HG03196 (cell line): ENCODE data around the gene LRRC38.

ENCODE experiments used
- ATAC-seq: cut with Tn5 transposase; IDR thresholded peaks from one replicate; pipeline ENCODE4 v1.9.1; 2021; ENCODE audit not compliant: unreplicated experiment

The LRRC38 gene

GRCh38 chr1:13517193-13517812 lies 3.5 kb upstream of the LRRC38 start:
- ATAC-seq: no peak

- ATAC-seq: no peak
Measured at GRCh38 chr1:13516606-13517005, 2.8 kb upstream of the LRRC38 start.

GRCh38 chr1:13514821-13515220 lies 1.0 kb upstream of the LRRC38 start:
- no peak for ATAC-seq

- no peak for ATAC-seq
Measured at GRCh38 chr1:13513063-13513894, 524 bp downstream of the LRRC38 start.

- ATAC-seq: no peak
Measured at GRCh38 chr1:13512472-13512871, 1.3 kb downstream of the LRRC38 start.

GRCh38 chr1:13510499-13510898 lies 3.3 kb downstream of the LRRC38 start:
- ATAC-seq: no peak

GRCh38 chr1:13507075-13507474 lies 6.7 kb downstream of the LRRC38 start:
- ATAC-seq: no peak

GRCh38 chr1:13505020-13505419 lies 8.8 kb downstream of the LRRC38 start:
- no peak for ATAC-seq

- no peak for ATAC-seq
Measured at GRCh38 chr1:13500806-13501205, 13.0 kb downstream of the LRRC38 start.

- ATAC-seq: no peak
Measured at GRCh38 chr1:13499422-13499821, 14.4 kb downstream of the LRRC38 start.

GRCh38 chr1:13498553-13498952 lies 15.2 kb downstream of the LRRC38 start:
- ATAC-seq: no peak

- ATAC-seq: no peak
Measured at GRCh38 chr1:13495186-13495585, 18.6 kb downstream of the LRRC38 start.

- no peak for ATAC-seq
Measured at GRCh38 chr1:13494712-13495111, 19.1 kb downstream of the LRRC38 start.

GRCh38 chr1:13494025-13494424 lies 19.8 kb downstream of the LRRC38 start:
- no peak for ATAC-seq

- no peak for ATAC-seq
Measured at GRCh38 chr1:13492711-13493110, 21.1 kb downstream of the LRRC38 start.

GRCh38 chr1:13487957-13488356 lies 25.8 kb downstream of the LRRC38 start:
- ATAC-seq: no peak

- ATAC-seq: no peak
Measured at GRCh38 chr1:13487143-13487868, 26.5 kb downstream of the LRRC38 start.

GRCh38 chr1:13483946-13484345 lies 29.9 kb downstream of the LRRC38 start:
- ATAC-seq: no peak

- no peak for ATAC-seq
Measured at GRCh38 chr1:13482600-13482999, 31.2 kb downstream of the LRRC38 start.

- ATAC-seq: no peak
Measured at GRCh38 chr1:13479171-13479856, 34.5 kb downstream of the LRRC38 start.

GRCh38 chr1:13478692-13479091 lies 35.1 kb downstream of the LRRC38 start:
- ATAC-seq: no peak
